ENCODE data around the gene TRAF3.
"Not testable (repeated sequence)": the region's sequence is repeated elsewhere in the genome, so short reads cannot be mapped to it uniquely, and the experiment has no call there.

Gene TRAF3

GRCh38 chr14:102873546-102874061 lies 96.4 kb downstream of the TRAF3 start:
- H3K4me3 ChIP-seq (ENCODE audit: low read depth, low read length), result no peak overlapping the region
- no peak for TF ChIP-seq CTCF (IDR thresholded peaks at IDR 0.05; ENCODE audit: low read depth, low read length)
- in situ Hi-C loops (cut with HindIII; ENCODE audit: low sequenced_read_pairs), result no loop called here
- no peak for DNase-seq (ENCODE audit: low read depth, low spot score)

- DNase-seq (ENCODE audit: low read depth, low spot score), result peak; percentile 10
- no peak overlapping the region for H3K4me3 ChIP-seq (ENCODE audit: low read depth, low read length)
- TF ChIP-seq CTCF (IDR thresholded peaks at IDR 0.05; ENCODE audit: low read depth, low read length), result no peak
- in situ Hi-C loops (cut with HindIII; ENCODE audit: low sequenced_read_pairs), result no loop called here
These were observed 98.4 kb downstream of the TRAF3 start for GRCh38 chr14:102875652-102876051.

- DNase-seq (ENCODE audit: low read depth, low spot score); in situ Hi-C loops (cut with HindIII; ENCODE audit: low sequenced_read_pairs): not testable (repeated sequence)
These were observed 100.3 kb downstream of the TRAF3 start for GRCh38 chr14:102877511-102877910.

GRCh38 chr14:102878174-102878969 lies 101.1 kb downstream of the TRAF3 start:
- no peak for DNase-seq (ENCODE audit: low read depth, low spot score)
- H3K4me3 ChIP-seq (ENCODE audit: low read depth, low read length), result no peak overlapping the region
- in situ Hi-C loops (cut with HindIII; ENCODE audit: low sequenced_read_pairs), result no loop called here
- TF ChIP-seq CTCF (IDR thresholded peaks at IDR 0.05; ENCODE audit: low read depth, low read length), result no peak

More at GRCh38 chr14:102877511-102877910, 100.3 kb downstream of the TRAF3 start:
- H3K4me3 ChIP-seq (ENCODE audit: low read depth, low read length), result not testable (repeated sequence)

GRCh38 chr14:102878970-102879460 lies 101.8 kb downstream of the TRAF3 start:
- no peak for DNase-seq (ENCODE audit: low read depth, low spot score)
- TF ChIP-seq CTCF (IDR thresholded peaks at IDR 0.05; ENCODE audit: low read depth, low read length), result no peak
- in situ Hi-C loops (cut with HindIII; ENCODE audit: low sequenced_read_pairs), result no loop called here
- H3K4me3 ChIP-seq (ENCODE audit: low read depth, low read length), result no peak overlapping the region

GRCh38 chr14:102882226-102882906 lies 105.1 kb downstream of the TRAF3 start:
- DNase-seq (ENCODE audit: low read depth, low spot score), result no peak
- in situ Hi-C loops (cut with HindIII; ENCODE audit: low sequenced_read_pairs), result no loop called here
- no peak for TF ChIP-seq CTCF (IDR thresholded peaks at IDR 0.05; ENCODE audit: low read depth, low read length)
- no peak overlapping the region for H3K4me3 ChIP-seq (ENCODE audit: low read depth, low read length)

- no peak for DNase-seq (ENCODE audit: low read depth, low spot score)
- no peak for TF ChIP-seq CTCF (IDR thresholded peaks at IDR 0.05; ENCODE audit: low read depth, low read length)
- in situ Hi-C loops (cut with HindIII; ENCODE audit: low sequenced_read_pairs), result no loop called here
- H3K4me3 ChIP-seq (ENCODE audit: low read depth, low read length), result no peak overlapping the region
These were observed 105.9 kb downstream of the TRAF3 start for GRCh38 chr14:102883089-102883541.

Data from astrocyte of the spinal cord (primary cell).